H1 (cell line): ENCODE results near the gene RAB5A. TPM values are rescaled to one million over a fixed set of nuclear protein-coding genes. Genes with fewer than 3 reads are reported as not detected.

Experiments used
- CTCF ChIA-PET: fragments of 300-600 bp; sonication (Branson Sonifier 250); formaldehyde crosslinking; loops from one replicate; lab custom pipeline; 2021; ENCODE audit not compliant: partially characterized antibody; lab: Charles Lee
- POLR2A ChIA-PET: fragments of 300-600 bp; sonication (Branson Sonifier 250); formaldehyde crosslinking; loops from one replicate; lab custom pipeline; 2021; ENCODE audit warnings: inconsistent platforms; ENCODE audit not compliant: partially characterized antibody; lab: Charles Lee
- DNase-seq, 2 experiments: peaks; one replicate each; pipeline versions ENCODE4 v3.0.0 to v3.0.0-alpha.2; 2010 to 2022; ENCODE audit warnings: low spot score in 2 of 2, low read depth in 1 of 2, mixed read lengths in 1 of 2
- FAIRE-seq: peaks from 2 replicates; lab custom pipeline; 2011; peaks lifted over from hg19 to GRCh38; lab: Jason Lieb, UNC
- H2AFZ ChIP-seq: 2 replicates; pipeline ENCODE4 v1.8.1; 2012; ENCODE audit warnings: low read length, inconsistent platforms
- H2AK5ac ChIP-seq: 2 replicates; pipeline ENCODE4 v1.6.1; 2013; ENCODE audit warnings: low read depth, low read length
- H2BK120ac ChIP-seq: replicated peaks from 2 replicates; pipeline ENCODE3; 2013; ENCODE audit warnings: low read depth, low read length, inconsistent platforms
- H2BK12ac ChIP-seq: 2 replicates; pipeline ENCODE4 v1.6.1; 2013; ENCODE audit warnings: low read depth, low read length
- H2BK15ac ChIP-seq: 2 replicates; pipeline ENCODE4 v1.6.1; 2013; ENCODE audit warnings: low read length
- H2BK20ac ChIP-seq: 2 replicates; pipeline ENCODE4 v1.6.1; 2013; ENCODE audit warnings: low read length
- H2BK5ac ChIP-seq: 2 replicates; pipeline ENCODE4 v1.6.1; 2013; ENCODE audit warnings: low read depth, low read length
- H3K14ac ChIP-seq: 2 replicates; pipeline ENCODE4 v1.6.1; 2013; ENCODE audit warnings: inconsistent platforms; ENCODE audit not compliant: insufficient read length
- H3K18ac ChIP-seq: 2 replicates; pipeline ENCODE4 v1.6.1; 2013; ENCODE audit warnings: low read length; ENCODE audit errors: extremely low read depth
- H3K23ac ChIP-seq: 2 replicates; pipeline ENCODE4 v1.6.1; 2013; ENCODE audit warnings: inconsistent platforms; ENCODE audit not compliant: insufficient read length
- H3K23me2 ChIP-seq: 2 replicates; pipeline ENCODE4 v1.6.1; 2013; ENCODE audit warnings: low read depth, low read length
- H3K27ac ChIP-seq: 2 replicates; pipeline ENCODE4 v1.6.1; 2011; ENCODE audit warnings: low read depth, low read length, inconsistent platforms
- H3K27me3 ChIP-seq, 4 experiments: replicated peaks in 1 of 4; 1 replicate in 1 of 4; 2 replicates in 3 of 4; pipeline versions ENCODE4 v1.6.1 to v1.8.1; 2011 to 2013; ENCODE audit warnings: low read length in 3 of 4, mild to moderate bottlenecking in 3 of 4, inconsistent platforms in 2 of 4, mixed read lengths in 2 of 4, moderate library complexity in 1 of 4; ENCODE audit not compliant: control insufficient read depth in 3 of 4, insufficient read depth in 3 of 4; ENCODE audit errors: extremely low read depth in 1 of 4
- H3K36me3 ChIP-seq, 4 experiments: 2 replicates each; pipeline versions ENCODE4 v1.6.1 to v1.8.1; 2011 to 2013; ENCODE audit warnings: mild to moderate bottlenecking in 4 of 4, low read length in 3 of 4, moderate library complexity in 2 of 4, control low read depth in 1 of 4, inconsistent platforms in 1 of 4; ENCODE audit not compliant: insufficient read depth in 4 of 4, control insufficient read depth in 2 of 4
- H3K4ac ChIP-seq: replicated peaks from 2 replicates; pipeline ENCODE3; 2013; ENCODE audit warnings: low read length, low read depth, mixed read lengths, inconsistent platforms; ENCODE audit not compliant: insufficient read length
- H3K4me1 ChIP-seq, 4 experiments: replicated peaks in 1 of 4; 1 replicate in 1 of 4; 2 replicates in 3 of 4; pipeline versions ENCODE4 v1.6.1 to v1.8.1; 2011 to 2013; ENCODE audit warnings: low read length in 3 of 4, inconsistent platforms in 2 of 4, mixed read lengths in 1 of 4; ENCODE audit not compliant: insufficient read depth in 4 of 4, control insufficient read depth in 3 of 4
- H3K4me2 ChIP-seq, 2 experiments: 2 replicates each; pipeline versions ENCODE4 v1.6.1 to v1.8.1; 2011 to 2013; ENCODE audit warnings: low read depth in 2 of 2, low read length in 2 of 2, control low read depth in 1 of 2, inconsistent platforms in 1 of 2, mild to moderate bottlenecking in 1 of 2; ENCODE audit not compliant: insufficient read depth in 1 of 2
- H3K4me3 ChIP-seq, 4 experiments: fragments of 200-600, 300-600 bp in 1 of 4; sonication (generic), shearing (Covaris generic), sonication (Bioruptor Twin) in 1 of 4; 2 replicates each; pipeline versions ENCODE4 v1.5.1 to v1.8.1; 2011 to 2016; ENCODE audit warnings: low read length in 4 of 4, low read depth in 3 of 4, control low read depth in 2 of 4, inconsistent platforms in 2 of 4, mild to moderate bottlenecking in 2 of 4, mixed read lengths in 1 of 4, moderate library complexity in 1 of 4; ENCODE audit not compliant: insufficient read depth in 2 of 4; ENCODE audit errors: extremely low read depth in 1 of 4
- H3K56ac ChIP-seq: replicated peaks from 2 replicates; pipeline ENCODE3; 2013; ENCODE audit warnings: low read depth, mild to moderate bottlenecking, mixed read lengths, low read length, inconsistent platforms; ENCODE audit not compliant: insufficient read length
- H3K79me1 ChIP-seq: 2 replicates; pipeline ENCODE4 v1.6.1; 2013; ENCODE audit warnings: low read depth, low read length, control low read depth
- H3K79me2 ChIP-seq, 2 experiments: 2 replicates each; pipeline versions ENCODE4 v1.6.1 to v1.8.1; 2012 to 2013; ENCODE audit warnings: low read length in 2 of 2, mild to moderate bottlenecking in 2 of 2, inconsistent platforms in 1 of 2; ENCODE audit not compliant: insufficient read depth in 2 of 2, control insufficient read depth in 1 of 2
- H3K9ac ChIP-seq, 4 experiments: replicated peaks in 1 of 4; 1 replicate in 1 of 4; 2 replicates in 3 of 4; pipeline versions ENCODE4 v1.6.1 to v1.8.1; 2011 to 2013; ENCODE audit warnings: low read depth in 3 of 4, low read length in 3 of 4, control low read depth in 2 of 4, mild to moderate bottlenecking in 2 of 4, moderate library complexity in 2 of 4, inconsistent platforms in 1 of 4; ENCODE audit errors: extremely low read depth in 1 of 4
- H3K9me3 ChIP-seq, 2 experiments: 2 replicates each; pipeline versions ENCODE4 v1.6.1 to v1.8.1; 2012 to 2013; ENCODE audit warnings: mild to moderate bottlenecking in 2 of 2, moderate library complexity in 2 of 2, control low read depth in 1 of 2, inconsistent platforms in 1 of 2, low read depth in 1 of 2, low read length in 1 of 2, mixed read lengths in 1 of 2; ENCODE audit not compliant: insufficient read depth in 2 of 2
- H4K20me1 ChIP-seq, 2 experiments: replicated peaks in 1 of 2; 2 replicates each; pipeline versions ENCODE3 to v1.8.1; 2011 to 2013; ENCODE audit warnings: inconsistent platforms in 2 of 2, low read length in 2 of 2, mild to moderate bottlenecking in 1 of 2; ENCODE audit not compliant: insufficient read depth in 2 of 2, control insufficient read depth in 1 of 2
- H4K5ac ChIP-seq: 2 replicates; pipeline ENCODE4 v1.6.1; 2013; ENCODE audit warnings: low read length, low read depth, mixed read lengths, inconsistent platforms; ENCODE audit not compliant: insufficient read length
- H4K8ac ChIP-seq: 2 replicates; pipeline ENCODE4 v1.8.0; 2013; ENCODE audit warnings: mild to moderate bottlenecking, moderate library complexity, low read length, inconsistent platforms; ENCODE audit not compliant: insufficient read depth; ENCODE audit errors: extremely low read depth
- H4K91ac ChIP-seq: replicated peaks from 2 replicates; pipeline ENCODE3; 2013; ENCODE audit warnings: low read length, mixed read lengths, inconsistent platforms; ENCODE audit not compliant: insufficient read length
- JUND ChIP-seq: IDR thresholded peaks from 2 replicates; pipeline ENCODE4 v1.6.1; 2011; ENCODE audit warnings: mild to moderate bottlenecking, improper control_type of control experiment, low read length
- NRF1 ChIP-seq: IDR thresholded peaks from 2 replicates; pipeline ENCODE4 v1.6.1; 2011; ENCODE audit warnings: mild to moderate bottlenecking, low read depth, low read length, improper control_type of control experiment
- ZNF274 ChIP-seq: IDR thresholded peaks from 2 replicates; pipeline ENCODE4 v1.7.0; 2012; ENCODE audit warnings: low read length, borderline replicate concordance; ENCODE audit errors: extremely low read depth
- WGBS, 2 experiments: shearing (Covaris generic) in 1 of 2; methylation state at CpG; one replicate each; pipeline versions ENCODE4 v1.1.6 to v1.1.7; 2013 to 2015; ENCODE audit warnings: low lambda C conversion rate in 2 of 2, mixed read lengths in 2 of 2, inconsistent platforms in 1 of 2, low coverage in 1 of 2, missing lambda C conversion rate in 1 of 2; ENCODE audit not compliant: insufficient replicate concordance in 2 of 2, insufficient coverage in 1 of 2, insufficient read length in 1 of 2; ENCODE audit errors: extremely low coverage in 1 of 2, missing lambda C conversion rate in 1 of 2; 5-methylcytosine and 5-hydroxymethylcytosine counted together
- polyA plus RNA-seq, 7 experiments: library from polyadenylated mRNA; depleted of rRNA in 3 of 7; stranded (reverse) in 5 of 7; unstranded in 2 of 7; fragments of >200 nt in 5 of 7; fragments of 200-250 nt in 2 of 7; gene quantifications; 1 replicate in 5 of 7; 2 replicates in 1 of 7; 4 replicates in 1 of 7; pipeline versions ENCODE4 v1.2.1 to v1.2.3, GENCODE V29; 2011 to 2013; ENCODE audit warnings: missing spikeins in 2 of 7, mixed read lengths in 2 of 7
- total RNA-seq: library from RNA; stranded (reverse); fragmentation: NEBNext Ultra II Directional; extraction: Animal tissue kit (Norgen Biotek cat#: 25700); gene quantifications from 2 replicates; pipeline ENCODE4 v1.2.1, GENCODE V29; 2021

The RAB5A gene
- total and polyA plus RNA-seq, 2 of the 8 experiments (the other 6 are each of a cell fraction or from before 2014, with no cell fraction given): 22.4 to 77.7 TPM

GRCh38 chr3:19920401-19921080 lies 26.4 kb upstream of the RAB5A start:
- Histone ChIP-seq H3K18ac (no peak overlapping the region), H4K8ac (no peak overlapping the region), H2AK5ac (no peak overlapping the region), H3K4me3 (no peak overlapping the region), H3K9me3 (no peaks in the 10 kb centered on the region), H3K4me2 (no peak overlapping the region), H3K36me3 (no peaks in the 10 kb centered on the region), H3K23me2 (no peaks in the 10 kb centered on the region), H3K27ac (no peak overlapping the region), H2BK5ac (no peak overlapping the region), H3K9ac (no peak overlapping the region), H4K5ac (no peak overlapping the region), H4K20me1 (no peaks in the 10 kb centered on the region), H2BK120ac (no peak overlapping the region), H3K79me1 (no peaks in the 10 kb centered on the region), H2BK20ac (no peak overlapping the region), H3K27me3 (peaks cover 0 to 1% (median 0%) of the 10 kb centered on the region in 4 experiments; a peak in 1 of 7 replicates), H2BK12ac (no peak overlapping the region), H3K4me1 (no peaks in the 10 kb centered on the region), H3K4ac (no peak overlapping the region), H4K91ac (no peak overlapping the region)
- CTCF ChIA-PET: no interaction called here
- 75% methylated on average over 4 of the region's 4 CpGs; no CpG with 5 or more reads in 1 of the 2 experiments for WGBS, 2 experiments
- TF ChIP-seq ZNF274 (no peak), JUND (no peak), NRF1 (no peak)
- TF ChIP-seq, all 59 proteins: peak for 0
- Histone ChIP-seq H2BK15ac (no peak overlapping the region), H3K14ac (no peak overlapping the region), H3K79me2 (no peaks in the 10 kb centered on the region), H3K56ac (no peak overlapping the region), H2AFZ (no peak overlapping the region), H3K23ac (no peak overlapping the region)
- POLR2A ChIA-PET: no interaction called here
- no peak for FAIRE-seq
- no peak for DNase-seq
